Ecto neural progenitor cell (in vitro differentiated cells): ENCODE data around the gene TSPEAR.

Source experiments
- DNase-seq: peaks from one replicate; pipeline ENCODE4 v3.0.0-alpha.2; 2018; ENCODE audit warnings: low spot score

The TSPEAR gene

DNA sequence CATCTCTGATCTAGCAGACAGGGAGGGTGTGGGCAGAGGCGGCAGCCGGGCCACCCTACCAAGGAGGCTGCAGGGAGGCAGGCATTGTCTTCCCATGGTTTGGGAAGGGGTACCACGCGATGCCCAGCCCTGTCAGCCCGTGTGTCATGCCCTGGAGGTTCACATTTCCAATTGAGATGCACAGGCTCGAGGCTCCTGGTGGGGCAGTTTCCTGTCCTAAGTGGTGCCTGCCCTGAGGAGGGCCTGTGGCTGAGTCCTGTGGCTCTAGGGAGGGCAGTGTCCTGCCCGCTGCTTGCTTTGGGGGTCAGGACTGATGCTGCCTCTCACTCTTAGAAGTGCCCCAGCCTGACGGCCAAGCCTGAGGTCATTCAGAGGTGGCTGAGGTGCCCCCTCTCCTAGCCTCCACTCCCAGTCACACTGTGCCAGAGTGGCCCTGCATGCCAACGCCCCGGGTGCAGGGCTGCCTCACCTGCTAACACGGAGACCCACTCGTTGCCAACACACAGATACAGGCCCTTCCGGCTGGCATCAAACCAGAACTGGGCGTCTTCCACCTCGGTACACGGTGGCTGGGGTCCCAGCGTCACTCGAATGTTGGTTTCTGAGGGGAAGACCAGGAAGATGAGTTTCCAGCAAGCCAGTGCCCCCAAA, 183.3 kb downstream of the TSPEAR start:
- no peak for DNase-seq

DNA sequence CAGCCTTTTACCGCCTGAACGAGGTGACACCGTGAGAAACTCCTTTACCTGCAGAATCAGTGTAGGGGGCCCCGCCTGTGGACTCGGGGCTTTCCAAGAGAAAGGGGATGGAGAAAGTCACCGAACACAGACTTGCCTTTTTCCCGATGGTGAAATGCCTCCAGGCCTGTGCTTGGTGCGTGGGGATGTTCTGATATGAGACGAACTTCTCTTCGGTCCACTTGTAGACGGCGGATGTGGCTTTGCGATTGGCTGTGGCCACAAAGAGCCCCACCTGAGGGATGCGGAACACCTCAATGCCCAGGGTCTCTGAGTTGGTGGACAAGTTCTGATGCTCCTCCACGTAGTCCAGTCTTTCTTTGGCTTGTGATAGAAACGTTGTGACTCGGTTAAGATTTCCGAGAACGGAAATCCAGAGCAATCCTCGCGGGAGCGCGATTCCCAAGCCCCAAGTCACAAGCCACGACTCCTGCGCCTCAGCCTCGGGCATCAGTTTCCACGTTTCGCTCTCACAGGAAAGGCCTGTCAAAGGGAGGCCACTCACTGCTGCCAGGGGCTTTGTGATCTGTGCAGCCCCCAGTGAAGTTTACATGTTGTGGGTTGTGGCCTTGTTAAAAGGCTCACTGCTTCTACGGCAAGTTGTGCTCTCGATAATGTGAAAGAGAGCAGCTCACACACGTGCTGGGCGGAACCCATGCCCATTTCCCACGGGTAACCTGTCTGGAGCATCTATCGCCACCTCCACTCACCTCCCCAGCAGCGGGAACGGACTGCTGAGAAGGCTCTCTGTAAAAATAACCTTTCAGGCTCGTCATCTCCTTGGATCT, 184.0 kb downstream of the TSPEAR start:
- no peak for DNase-seq

DNA sequence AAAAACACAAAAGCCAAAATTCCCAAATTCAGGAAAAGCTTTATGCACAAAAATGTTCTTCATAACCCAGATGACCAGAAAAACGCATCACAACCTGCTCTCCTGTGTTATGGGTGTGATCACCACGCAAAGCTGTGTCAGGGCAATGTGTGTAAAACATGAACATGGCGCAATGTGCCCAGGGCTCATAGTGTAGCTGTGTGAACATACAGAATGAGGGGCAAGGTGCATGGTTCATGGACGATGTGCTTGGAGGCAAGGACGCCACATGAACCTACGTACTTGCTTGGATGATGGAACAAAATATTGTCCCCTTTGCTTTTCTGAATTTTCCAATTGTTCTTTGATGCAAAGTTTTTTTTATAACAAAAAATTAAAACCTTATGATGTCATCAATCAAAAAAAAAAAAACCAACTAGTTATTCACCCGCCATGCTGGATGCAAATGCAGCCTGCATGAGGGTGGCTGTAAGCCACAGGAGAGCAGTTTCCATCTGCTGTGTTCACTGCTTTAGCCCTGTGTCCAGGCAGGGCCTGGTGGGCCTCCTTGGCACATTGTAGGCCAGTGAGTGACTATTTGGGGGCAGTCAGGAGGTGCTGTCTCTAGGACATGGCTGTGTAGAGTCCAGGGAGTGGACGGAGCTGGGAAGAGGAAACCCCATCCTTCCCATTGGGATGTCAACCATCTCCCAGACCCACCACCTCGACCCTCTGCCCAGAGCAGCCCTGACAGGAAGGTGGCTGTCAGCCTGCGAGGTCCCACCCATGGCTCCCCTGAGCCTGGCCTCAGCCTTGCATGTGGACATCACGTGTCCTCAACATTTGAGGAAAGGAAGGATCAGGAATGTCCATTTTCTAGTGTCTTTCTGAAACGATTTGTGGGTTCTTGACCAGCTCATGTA, 185.0 kb downstream of the TSPEAR start:
- no peak for DNase-seq

DNA sequence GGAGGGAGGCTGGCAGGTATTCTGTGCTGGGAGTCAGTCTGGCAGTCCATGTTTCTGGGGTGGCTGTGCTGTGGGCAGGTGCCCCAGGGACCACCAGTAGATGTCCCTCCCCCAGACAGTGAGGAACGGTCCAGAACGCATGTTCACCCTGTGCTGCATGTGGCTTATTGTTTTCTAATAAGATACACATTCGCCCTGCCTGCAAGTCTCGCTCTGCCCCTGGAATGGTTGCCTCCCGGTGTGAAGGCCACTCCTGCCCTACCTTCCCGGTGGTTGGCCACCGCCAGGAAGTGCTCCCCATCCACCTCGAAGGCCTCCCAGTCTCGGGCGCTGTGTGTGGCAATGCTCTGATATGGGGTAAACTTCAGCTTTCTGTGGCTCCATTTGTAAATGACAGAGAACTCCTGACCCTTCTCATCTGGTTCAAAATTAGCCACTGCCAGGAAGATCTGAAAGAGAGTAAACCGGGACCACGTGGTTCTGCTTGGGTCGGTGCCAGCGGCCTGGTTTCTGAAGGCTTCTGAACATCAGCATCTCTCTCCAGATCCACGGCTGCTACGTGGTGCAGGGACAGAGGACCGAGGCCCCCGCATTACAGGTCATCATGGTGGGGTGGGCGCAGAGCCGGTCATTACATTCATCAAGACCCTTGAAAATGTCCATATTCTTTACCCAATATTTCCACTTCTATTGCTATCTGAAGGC, 185.8 kb downstream of the TSPEAR start:
- DNase-seq: no peak

DNA sequence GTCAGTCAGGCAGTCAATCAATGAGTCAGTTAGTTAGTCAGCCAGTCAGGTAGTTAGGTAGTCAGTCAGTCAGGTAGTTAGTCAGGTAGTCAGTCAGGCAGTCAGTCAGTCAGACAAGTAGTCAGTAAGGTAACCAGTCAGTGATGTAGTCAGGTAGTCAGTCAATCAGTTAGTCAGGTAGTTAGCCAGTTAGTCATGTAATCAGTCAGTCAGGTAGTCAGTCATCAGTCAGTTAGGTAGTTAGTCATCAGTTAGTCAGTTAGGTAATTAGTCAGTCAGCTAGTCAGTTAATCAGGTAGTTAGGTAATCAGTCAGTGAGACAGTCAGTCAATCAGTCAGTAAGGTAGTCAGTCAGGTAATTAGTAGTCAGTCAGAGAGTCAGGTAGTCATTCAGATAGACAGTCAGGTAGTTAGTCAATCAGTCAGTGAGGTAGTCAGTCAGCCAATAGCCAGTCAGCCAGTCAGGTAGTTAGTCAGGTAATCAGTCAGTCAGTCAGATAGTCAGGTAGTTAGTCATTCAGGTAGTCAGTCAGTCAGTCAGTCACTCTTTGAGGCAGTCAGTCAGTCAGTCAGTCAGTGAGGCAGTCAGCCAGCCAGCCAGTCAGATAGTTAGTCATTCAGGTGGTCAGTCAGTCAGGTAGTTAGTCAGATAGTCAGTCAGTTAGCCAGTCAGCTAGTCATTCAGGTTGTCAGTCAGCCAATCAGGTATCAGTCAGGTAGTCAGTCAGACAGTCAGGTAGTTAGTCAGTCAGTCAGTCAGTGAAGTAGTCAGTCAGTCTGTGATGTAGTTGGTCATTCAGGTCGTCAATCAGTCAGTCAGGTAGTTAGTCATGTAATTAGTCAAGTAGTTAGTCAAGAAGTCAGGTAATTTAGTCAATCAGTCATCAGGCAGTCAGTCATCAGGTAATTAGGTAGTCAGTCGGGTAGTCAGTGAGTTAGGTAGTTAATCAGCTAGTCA, 186.7 kb downstream of the TSPEAR start:
- no peak for DNase-seq

DNA sequence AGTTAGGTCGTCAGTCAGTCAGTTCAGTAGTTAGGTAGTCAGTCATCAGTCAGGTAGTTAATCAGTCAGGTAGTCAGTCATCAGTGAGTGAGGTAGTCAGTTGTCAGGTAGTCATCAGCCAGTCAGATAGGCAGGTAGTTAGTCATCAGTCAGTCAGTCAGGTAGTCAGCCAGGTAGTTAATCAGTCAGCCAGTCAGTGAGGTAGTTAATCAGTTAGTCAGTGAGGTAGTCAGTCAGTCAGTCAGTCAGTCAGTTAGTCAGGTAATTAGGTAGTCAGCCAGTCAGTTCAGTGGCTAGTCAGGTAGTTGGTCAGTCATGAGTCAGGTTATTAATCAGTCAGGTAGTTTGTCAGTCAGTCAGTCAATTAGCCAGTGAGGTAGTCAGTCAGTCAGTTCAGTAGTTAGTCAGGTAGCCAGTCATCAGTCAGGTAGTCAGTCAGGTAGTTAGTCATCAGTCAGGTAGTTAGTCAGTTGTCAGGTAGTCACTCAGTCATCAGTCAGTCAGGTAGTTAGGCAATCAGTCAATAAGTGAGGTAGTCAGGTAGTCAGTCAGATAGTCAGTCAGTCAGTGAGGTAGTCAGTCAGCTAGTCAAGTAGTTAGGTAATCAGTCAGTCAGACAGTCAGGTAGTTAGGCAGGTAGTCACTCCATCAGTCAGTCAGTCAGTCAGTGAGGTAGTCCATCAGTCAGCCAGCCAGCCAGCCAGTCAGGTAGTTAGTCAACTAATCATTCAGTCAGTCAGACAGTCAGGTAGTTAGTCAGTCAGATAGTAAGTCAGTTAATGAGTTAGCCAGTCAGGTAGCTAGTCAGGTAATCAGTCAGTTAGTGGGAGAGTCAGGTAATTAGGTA, 187.6 kb downstream of the TSPEAR start:
- DNase-seq: no peak

DNA sequence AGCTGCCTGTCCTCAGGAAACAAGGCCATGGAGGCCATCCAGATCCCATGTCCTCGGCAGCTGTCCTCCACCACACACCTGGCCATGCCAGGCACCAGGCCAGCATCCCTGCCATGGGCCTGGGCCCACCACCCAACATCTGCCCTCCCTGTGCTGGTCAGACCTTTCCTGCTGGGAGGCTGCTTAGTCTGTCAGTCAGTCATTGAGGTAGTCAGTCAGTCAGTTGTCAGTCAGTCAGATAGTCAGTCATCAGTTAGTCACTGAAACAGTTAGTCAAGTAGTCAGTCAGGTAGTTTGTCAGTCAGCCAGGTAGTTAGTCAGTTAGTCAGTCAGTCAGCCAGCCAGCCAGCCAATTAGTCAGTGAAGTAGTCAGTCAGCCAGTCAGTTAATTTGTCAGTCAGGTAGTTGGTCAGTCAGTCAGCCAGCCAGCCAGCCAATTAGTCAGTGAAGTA, 188.6 kb downstream of the TSPEAR start:
- no peak for DNase-seq

DNA sequence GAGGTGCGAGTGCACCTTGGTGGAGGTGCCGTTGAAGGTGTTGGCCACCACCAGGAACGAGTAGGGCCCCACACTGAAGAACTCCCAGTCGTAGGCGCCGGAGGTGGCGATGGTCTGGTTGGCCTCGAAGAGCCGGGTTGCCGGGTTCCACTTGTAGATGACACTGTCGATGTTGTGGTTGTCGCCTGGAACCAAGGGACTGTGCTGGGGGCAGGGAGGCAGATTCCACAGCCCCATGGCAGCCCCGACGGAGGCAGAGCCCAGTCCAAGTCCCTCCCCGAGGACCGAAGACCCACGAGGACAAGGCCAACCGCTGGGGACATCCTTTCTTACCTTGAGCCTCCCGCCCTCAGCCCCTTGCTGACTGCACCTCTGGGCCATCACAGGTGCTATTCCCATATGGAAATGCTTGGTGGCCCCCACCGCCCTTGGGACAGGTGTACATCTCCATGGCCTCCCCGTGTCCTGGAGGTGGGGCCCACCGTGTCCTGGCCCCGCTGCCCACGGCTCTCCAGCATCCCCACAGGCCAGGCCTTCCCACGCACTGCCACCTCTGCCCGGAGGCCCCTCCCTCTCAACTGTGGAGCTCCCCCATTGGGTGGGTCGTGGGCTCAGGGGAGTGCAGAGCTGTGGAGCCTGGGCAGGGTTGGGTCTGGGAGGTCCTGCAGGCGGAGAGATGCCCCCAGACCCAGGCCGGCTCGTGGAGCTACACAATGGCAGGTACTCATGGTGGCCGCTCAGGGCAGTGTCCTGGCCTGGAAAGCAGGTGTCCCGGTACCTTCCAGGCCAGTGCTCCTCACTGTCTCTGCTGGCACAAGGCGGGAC, 189.2 kb downstream of the TSPEAR start:
- no peak for DNase-seq

DNA sequence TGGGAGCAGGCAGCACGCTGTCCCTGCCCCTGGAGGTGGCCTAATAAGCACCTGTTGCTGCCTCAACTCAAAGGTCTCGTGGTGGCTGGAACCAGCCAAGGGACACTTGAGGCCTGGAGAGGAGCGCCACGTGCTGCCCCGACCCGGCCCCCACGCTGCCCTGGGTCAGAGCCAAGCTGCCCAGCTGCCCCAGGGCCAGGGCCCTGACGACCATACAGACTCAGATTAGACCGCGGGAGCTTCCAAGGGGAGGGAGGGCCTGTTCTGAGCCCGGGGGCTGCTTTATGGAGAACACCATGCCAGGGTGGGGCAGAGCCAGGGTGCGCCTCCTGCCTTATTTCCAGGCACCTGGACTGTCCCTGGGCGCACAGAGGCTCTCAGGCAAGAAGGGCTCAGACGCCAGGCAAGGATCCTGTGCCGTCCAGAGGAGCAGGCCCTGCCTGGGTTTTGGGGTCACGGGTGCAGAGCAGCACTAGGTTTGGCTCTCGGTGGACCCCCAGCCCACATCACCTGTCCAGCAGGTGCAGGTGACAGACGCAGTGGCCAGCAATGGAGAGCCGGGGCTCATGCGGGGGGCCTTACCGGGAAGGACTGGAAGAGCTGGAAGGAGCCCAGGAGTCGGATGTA, 190.0 kb downstream of the TSPEAR start:
- DNase-seq: no peak

DNA sequence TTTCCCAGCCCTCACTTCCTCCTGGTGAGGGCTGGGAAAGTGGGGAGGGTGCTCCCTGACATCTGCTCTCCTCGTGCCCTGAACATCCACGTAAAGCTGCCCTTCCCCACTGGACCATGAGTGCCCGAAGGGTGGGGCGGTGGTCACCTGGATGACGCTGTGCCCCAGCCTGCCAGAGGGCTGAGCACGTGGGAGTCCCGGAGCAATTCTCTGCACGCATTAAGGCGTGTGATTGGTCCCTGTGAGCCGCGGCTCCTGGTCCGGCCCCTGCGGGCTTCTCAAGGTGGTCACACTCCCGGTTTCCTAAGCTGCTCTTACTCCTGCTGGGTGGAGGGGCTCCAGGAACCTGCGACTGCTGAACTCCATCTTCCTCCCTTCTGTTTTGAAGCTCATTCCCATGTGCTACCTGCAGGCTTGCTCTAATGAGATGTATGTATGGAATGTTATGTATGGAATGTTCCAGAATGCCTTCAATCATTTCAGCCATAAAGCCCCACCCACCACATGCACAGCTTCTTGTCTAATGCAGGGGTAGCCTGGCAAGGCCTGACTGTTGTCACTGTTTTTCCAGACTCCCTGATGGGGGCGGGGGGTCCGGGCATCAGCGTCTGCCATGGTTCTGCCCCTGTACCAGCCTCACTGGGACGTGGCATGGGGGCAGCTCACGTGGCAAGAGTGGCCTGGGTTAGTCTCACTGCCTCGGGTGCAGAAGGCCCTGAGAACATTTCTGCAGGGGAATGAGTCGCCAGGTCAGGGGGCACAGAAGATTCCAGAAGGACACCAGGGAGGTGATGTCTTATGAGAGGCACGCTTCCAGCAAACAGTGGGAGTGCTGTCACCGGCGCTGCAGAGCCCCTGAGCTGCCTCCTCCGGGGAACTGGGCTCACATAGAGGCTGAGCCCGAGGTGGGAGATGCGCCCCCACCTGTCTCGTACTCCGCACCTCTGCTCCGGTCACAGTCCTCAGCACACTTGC, 190.8 kb downstream of the TSPEAR start:
- no peak for DNase-seq

DNA sequence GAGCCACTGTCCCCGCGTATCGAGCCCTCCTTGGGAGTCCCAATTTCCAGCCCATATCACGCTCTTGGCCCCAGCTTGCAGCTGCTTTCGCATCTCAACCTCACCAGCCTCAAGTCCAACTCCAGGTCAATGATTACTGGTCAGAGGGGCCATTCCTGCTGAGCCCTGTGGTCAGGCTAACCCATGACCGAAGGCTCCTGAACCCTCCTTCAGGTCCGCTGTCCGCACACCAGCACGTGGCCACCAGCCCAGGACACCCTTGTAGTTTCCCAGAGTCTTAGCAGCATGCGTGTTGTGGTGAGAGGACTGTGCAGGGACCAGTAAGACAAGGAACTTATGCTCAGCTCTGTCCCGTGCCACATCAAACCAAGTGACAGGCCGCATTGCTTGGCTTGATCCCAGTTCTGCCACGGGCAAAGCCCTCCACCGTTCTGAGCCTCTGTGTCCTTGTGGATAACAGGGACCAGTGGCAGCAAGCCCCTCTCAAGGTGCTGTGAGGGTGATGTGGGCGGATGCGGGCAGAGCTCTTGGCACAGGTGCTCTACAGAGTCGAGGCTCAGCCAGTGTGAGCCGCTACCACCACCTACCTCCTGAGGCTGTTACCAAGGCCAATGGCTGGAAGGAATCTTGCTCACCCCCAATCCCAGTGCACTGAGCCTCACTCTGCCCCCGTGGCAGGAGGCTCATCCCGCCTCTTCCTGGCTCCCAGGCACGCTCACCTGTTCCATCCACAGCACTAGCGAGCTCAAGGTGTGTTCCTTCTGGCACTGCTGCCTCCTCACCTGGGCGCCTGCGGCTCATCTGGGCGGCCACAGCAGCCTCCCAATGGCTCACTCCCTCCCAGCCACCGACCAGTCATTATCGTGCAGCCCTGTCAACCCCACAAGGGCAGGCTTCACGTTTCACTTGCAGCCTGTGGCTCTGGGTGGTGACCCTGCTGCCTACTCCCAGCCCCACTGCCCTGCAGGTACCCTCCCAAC, 191.7 kb downstream of the TSPEAR start:
- no peak for DNase-seq

DNA sequence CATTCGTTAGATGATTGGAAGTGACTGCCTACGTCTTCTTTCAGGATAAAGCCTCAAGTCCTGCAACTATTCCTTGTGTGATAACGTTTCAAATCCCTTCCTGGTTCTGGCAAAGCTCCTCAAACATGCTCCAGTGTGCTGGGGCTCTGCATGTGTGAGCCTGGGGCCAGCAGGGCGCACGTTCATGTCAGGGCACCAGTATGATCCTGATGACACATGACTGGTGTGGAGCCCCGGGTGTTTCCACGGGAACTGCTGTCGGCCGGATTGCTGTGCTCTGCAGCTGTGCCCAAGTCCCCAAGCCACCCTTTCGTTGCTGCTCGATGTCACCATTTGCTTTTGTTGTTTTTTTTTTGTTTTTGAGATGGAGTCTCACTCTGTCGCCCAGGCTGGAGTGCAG, 192.7 kb downstream of the TSPEAR start:
- no peak for DNase-seq

DNA sequence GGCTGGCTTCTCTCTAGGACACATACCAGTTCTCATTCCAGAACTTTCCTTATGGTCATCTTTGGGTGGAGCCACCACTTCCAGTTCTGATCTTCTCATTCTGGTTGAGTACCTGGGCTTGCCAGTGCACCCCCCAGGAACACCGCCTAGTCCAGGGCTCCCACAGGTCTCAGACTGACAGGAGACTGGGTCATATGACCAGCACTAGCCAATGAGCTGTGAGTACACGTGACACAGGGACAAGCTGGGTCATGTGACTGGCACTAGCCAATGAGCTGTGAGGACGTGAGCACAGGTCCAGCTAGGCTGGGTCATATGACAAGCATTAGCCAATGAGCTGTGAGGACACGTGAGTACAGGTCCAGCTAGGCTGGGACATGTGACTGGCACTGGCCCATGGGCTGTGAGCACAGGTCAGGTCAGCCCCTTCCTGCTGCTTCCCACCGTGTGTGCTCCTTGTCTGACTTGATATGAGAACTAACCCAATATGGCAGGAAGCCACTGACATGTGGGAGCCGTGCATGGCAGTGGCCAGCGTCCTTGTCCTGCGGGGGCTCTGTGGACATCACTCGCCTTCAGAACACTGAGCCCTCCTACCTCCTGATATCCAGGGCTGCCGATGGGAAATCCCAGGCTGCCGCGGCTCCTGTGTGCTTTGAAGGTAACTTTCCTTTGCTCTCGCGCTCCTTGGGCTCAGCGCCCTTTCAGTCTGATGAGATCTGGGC, 194.0 kb downstream of the TSPEAR start:
- DNase-seq: no peak

DNA sequence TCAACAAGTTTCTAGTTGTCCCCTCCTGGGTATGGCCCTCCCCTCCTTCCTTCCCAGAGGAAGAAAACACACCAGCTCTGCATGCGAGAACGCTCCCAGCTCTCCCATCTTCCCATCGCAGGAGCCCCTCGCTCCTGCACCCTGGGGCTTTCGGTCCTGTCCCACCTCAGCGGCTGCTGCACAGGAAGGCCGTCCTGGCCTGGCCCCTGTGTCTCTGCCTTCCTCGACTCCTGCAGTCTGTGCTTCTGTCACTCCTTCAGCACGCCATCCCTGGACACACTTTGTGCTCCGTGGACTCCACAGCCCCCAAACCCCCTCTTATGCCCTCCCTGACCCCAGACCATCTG, 194.6 kb downstream of the TSPEAR start:
- no peak for DNase-seq

DNA sequence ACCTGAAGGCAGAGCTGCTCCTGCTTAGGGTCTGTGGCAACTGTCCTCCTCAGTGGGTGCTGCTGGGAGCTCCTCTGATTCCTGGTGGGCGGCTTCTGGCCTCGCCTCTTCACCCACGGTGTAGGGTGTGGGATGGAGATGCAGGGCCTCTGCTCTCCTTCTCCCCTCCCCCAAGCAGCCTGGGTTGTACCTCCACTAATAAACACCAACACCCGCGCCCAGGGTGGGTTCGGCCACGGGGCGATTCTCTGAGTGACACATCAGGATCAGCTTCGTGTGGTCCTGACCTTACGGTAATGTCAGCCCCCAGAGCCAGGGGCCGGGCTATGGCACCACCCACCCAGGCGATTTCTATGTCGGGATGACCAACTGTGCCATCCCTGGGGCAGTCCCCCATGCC, 195.0 kb downstream of the TSPEAR start:
- DNase-seq: no peak
